ENCODE measurements around the gene TRAK1. TPM values are rescaled to one million over a fixed set of nuclear protein-coding genes. Genes with fewer than 3 reads are reported as not detected.

Gene TRAK1
- polyA plus RNA-seq, 1 donor (not counting 4 experiments of a cell fraction or from before 2014, with no cell fraction given), result 58.2 TPM

GRCh38 chr3:42062464-42062863 lies 28.7 kb upstream of the TRAK1 start:
- Histone ChIP-seq H3K79me2 (ENCODE audit: control insufficient read depth, insufficient read depth, low read length) (peaks cover 29% of the 10 kb centered on the region), H3K4me2 (ENCODE audit: control insufficient read depth, extremely low read depth, insufficient read depth, low read depth, low read length) (peak overlapping the region; percentile 84), H4K20me1 (ENCODE audit: control insufficient read depth, extremely low read depth, insufficient read depth, low read length) (no peaks in the 10 kb centered on the region), H3K9me3 (ENCODE audit: control insufficient read depth, low read depth, low read length) (no peaks in the 10 kb centered on the region), H3K9ac (ENCODE audit: control insufficient read depth, extremely low read depth, insufficient read depth, low read length) (peak overlapping the region; percentile 63), H3K36me3 (ENCODE audit: control insufficient read depth in 2 of 2, extremely low read depth in 1 of 2, insufficient read depth in 2 of 2, low read length in 2 of 2) (no peaks in the 10 kb centered on the region), H3K4me1 (ENCODE audit: control insufficient read depth, extremely low read depth, insufficient read depth, low read length) (peaks cover 44% of the 10 kb centered on the region), H3K27me3 (ENCODE audit: control insufficient read depth, extremely low read depth, insufficient read depth, low read length) (no peaks in the 10 kb centered on the region), H3K27ac (ENCODE audit: control insufficient read depth, insufficient read depth, low read length) (peak overlapping the region; percentile 87), H2AFZ (ENCODE audit: control insufficient read depth, low read length) (no peak overlapping the region), H3K9me1 (ENCODE audit: control insufficient read depth, extremely low read depth, insufficient read depth, low read length) (no peaks in the 10 kb centered on the region), H3K4me3 (ENCODE audit: control insufficient read depth in 2 of 3, extremely low read depth in 1 of 3, insufficient read depth in 2 of 3, low read depth in 1 of 3, low read length in 3 of 3) (peak overlapping the region in 1 of 3 experiments; percentile 13)
- DNase-seq (ENCODE audit: low read depth, low spot score), result no peak
- no peak for TF ChIP-seq EZH2 (IDR thresholded peaks at IDR 0.05; ENCODE audit: low read length)
- TF ChIP-seq CTCF (optimal IDR thresholded peaks at IDR 0.05 in 1 of 3, IDR thresholded peaks at IDR 0.05 in 1 of 3, conservative IDR thresholded peaks at IDR 0.05 in 1 of 3; ENCODE audit: extremely low read depth in 1 of 3, insufficient read depth in 2 of 3, low read length in 3 of 3), result no peak
- dilution Hi-C loops (cut with MboI; ENCODE audit: extremely low pct_ligation_motif_present, low sequenced_read_pairs), result no loop called here
- no peak for FAIRE-seq

- peak; percentile 69 for FAIRE-seq
- Histone ChIP-seq H3K27ac (ENCODE audit: control insufficient read depth, insufficient read depth, low read length) (peak overlapping the region; percentile 87), H3K4me2 (ENCODE audit: control insufficient read depth, extremely low read depth, insufficient read depth, low read depth, low read length) (peak overlapping the region; percentile 61)
These were observed 27.3 kb upstream of the TRAK1 start for GRCh38 chr3:42063888-42064287.

More at GRCh38 chr3:42063888-42064287, 27.3 kb upstream of the TRAK1 start:
- peak overlapping the region; percentile 76 for H3K9ac ChIP-seq (ENCODE audit: control insufficient read depth, extremely low read depth, insufficient read depth, low read length)
- no peaks in the 10 kb centered on the region for H3K36me3 ChIP-seq (ENCODE audit: control insufficient read depth in 2 of 2, extremely low read depth in 1 of 2, insufficient read depth in 2 of 2, low read length in 2 of 2)
- peaks cover 57% of the 10 kb centered on the region for H3K4me1 ChIP-seq (ENCODE audit: control insufficient read depth, extremely low read depth, insufficient read depth, low read length)
- H3K79me2 ChIP-seq (ENCODE audit: control insufficient read depth, insufficient read depth, low read length), result peaks cover 32% of the 10 kb centered on the region
- dilution Hi-C loops (cut with MboI; ENCODE audit: extremely low pct_ligation_motif_present, low sequenced_read_pairs), result no loop called here
- no peak overlapping the region for H2AFZ ChIP-seq (ENCODE audit: control insufficient read depth, low read length)
- peak; percentile 90 for DNase-seq (ENCODE audit: low read depth, low spot score)
- no peak overlapping the region for H3K4me3 ChIP-seq (ENCODE audit: control insufficient read depth in 2 of 3, extremely low read depth in 1 of 3, insufficient read depth in 2 of 3, low read depth in 1 of 3, low read length in 3 of 3)
- H3K9me1 ChIP-seq (ENCODE audit: control insufficient read depth, extremely low read depth, insufficient read depth, low read length), result no peaks in the 10 kb centered on the region
- no peaks in the 10 kb centered on the region for H4K20me1 ChIP-seq (ENCODE audit: control insufficient read depth, extremely low read depth, insufficient read depth, low read length)
- TF ChIP-seq CTCF (optimal IDR thresholded peaks at IDR 0.05 in 1 of 3, IDR thresholded peaks at IDR 0.05 in 1 of 3, conservative IDR thresholded peaks at IDR 0.05 in 1 of 3; ENCODE audit: extremely low read depth in 1 of 3, insufficient read depth in 2 of 3, low read length in 3 of 3) (no peak), EZH2 (IDR thresholded peaks at IDR 0.05; ENCODE audit: low read length) (no peak)
- no peaks in the 10 kb centered on the region for H3K27me3 ChIP-seq (ENCODE audit: control insufficient read depth, extremely low read depth, insufficient read depth, low read length)
- H3K9me3 ChIP-seq (ENCODE audit: control insufficient read depth, low read depth, low read length), result no peaks in the 10 kb centered on the region
